GM18520 (cell line): ENCODE measurements around the gene FA2H.

ENCODE experiments used
- ATAC-seq: cut with Tn5 transposase; IDR thresholded peaks from one replicate; pipeline ENCODE4 v1.9.1; 2021; ENCODE audit not compliant: unreplicated experiment

FA2H gene

GRCh38 chr16:74745109-74745615 is 29.5 kb downstream of the FA2H start:
- no peak for ATAC-seq

GRCh38 chr16:74744566-74744965 is 30.1 kb downstream of the FA2H start:
- ATAC-seq: no peak

- no peak for ATAC-seq
These were observed 30.8 kb downstream of the FA2H start for GRCh38 chr16:74743668-74744299.

- ATAC-seq: no peak
These were observed 31.5 kb downstream of the FA2H start for GRCh38 chr16:74743045-74743667.

- no peak for ATAC-seq
These were observed 32.6 kb downstream of the FA2H start for GRCh38 chr16:74742051-74742481.

- no peak for ATAC-seq
These were observed 33.8 kb downstream of the FA2H start for GRCh38 chr16:74740795-74741304.

GRCh38 chr16:74739275-74739674 is 35.3 kb downstream of the FA2H start:
- ATAC-seq: no peak

GRCh38 chr16:74738816-74739215 is 35.8 kb downstream of the FA2H start:
- ATAC-seq: no peak

GRCh38 chr16:74738113-74738541 is 36.5 kb downstream of the FA2H start:
- no peak for ATAC-seq

GRCh38 chr16:74737521-74737920 is 37.1 kb downstream of the FA2H start:
- ATAC-seq: no peak

- ATAC-seq: no peak
These were observed 38.0 kb downstream of the FA2H start for GRCh38 chr16:74736531-74737157.

- ATAC-seq: no peak
These were observed 39.1 kb downstream of the FA2H start for GRCh38 chr16:74735554-74735953.

GRCh38 chr16:74735162-74735452 is 39.5 kb downstream of the FA2H start:
- no peak for ATAC-seq

GRCh38 chr16:74734361-74735161 is 40.1 kb downstream of the FA2H start:
- ATAC-seq: no peak

- no peak for ATAC-seq
These were observed 41.8 kb downstream of the FA2H start for GRCh38 chr16:74732707-74733350.

GRCh38 chr16:74731853-74732477 is 42.7 kb downstream of the FA2H start:
- no peak for ATAC-seq

GRCh38 chr16:74729783-74730683 is 44.6 kb downstream of the FA2H start:
- no peak for ATAC-seq

GRCh38 chr16:74727903-74728302 is 46.7 kb downstream of the FA2H start:
- ATAC-seq: no peak

- ATAC-seq: no peak
These were observed 47.9 kb downstream of the FA2H start for GRCh38 chr16:74726716-74727115.
